DMS153 treated with DMSO at 0.1 percent for 48 hours (cell line): ENCODE results near the gene PYDC1.

ENCODE experiments used
- DNase-seq: peaks from one replicate; lab custom pipeline; 2025; ENCODE audit not compliant: unreplicated experiment; lab: John Stamatoyannopoulos, UW

Gene PYDC1

DNA sequence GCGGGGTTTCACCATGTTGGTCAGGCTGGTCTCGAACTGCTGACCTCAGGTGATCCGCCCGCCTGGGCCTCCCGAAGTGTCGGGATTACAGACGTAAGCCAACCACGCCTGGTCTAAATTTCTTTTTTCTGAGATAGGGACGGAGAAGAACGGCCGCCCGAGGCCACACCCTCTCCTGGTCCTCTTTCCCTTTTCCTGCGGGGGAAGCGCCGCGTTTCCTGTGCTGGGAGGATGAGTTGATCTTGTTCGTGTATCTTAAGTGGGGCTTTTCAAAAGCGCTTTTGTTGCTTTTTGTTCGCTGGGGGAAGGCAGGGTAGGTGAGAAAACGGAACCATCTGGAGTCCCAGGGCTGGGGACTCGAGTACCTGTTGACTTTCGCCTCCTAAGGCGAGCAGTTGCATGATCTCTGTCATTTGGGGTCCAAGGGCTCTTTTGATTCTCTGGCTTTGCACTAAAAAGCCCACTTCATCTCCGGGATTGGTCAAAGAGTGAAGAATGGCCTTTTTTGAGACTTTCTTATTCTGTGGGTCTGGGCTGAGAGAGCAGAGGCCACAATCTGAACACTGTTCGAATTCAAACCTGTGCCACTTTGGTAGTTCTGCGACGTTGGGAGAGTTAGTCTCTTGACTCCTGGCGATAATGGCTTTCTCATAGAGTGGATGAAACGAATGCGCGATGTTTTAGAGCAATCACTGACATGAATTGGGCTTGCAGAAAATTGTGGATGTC is 35.7 kb downstream of the PYDC1 start:
- DNase-seq: no peak

DNA sequence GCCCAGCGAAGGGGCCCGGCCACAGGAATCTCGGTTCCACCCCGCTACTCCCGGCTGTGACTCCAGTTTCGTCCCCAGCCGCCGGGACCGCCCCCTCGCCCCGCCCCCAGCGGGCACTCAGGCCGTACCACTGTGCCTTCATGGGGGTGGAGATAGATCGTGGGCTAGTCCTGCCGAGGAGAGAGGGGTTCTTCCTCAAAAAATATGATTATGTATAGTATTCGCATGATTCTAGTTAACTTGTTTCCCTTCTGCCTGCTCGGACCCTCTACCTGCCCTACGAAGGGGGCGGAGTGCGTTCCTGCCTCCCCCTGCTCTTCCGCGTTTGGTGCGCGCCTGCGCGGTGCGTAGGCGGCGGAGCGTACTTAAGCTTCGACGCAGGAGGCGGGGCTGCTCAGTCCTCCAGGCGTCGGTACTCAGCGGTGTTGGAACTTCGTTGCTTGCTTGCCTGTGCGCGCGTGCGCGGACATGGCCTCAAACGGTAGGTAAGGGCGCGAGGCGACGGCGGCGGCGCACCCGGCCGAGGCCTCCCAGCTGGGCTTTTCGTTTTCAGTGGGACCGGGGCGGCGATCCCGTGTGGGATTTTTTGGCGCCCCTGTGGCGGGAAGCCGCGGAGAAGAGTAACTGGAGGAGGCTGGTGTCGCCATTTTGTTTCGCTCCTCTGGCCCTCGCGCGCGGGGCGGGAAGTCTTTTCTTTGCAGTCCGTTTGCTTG is 37.0 kb downstream of the PYDC1 start, which contains the start of gene FUS:
Gene FUS, plus strand, starts transcription at position 393 of the 713 bp plus-strand sequence. Its CDS starts 76 bp downstream, at position 469.
- DNase-seq: peak; percentile 84

DNA sequence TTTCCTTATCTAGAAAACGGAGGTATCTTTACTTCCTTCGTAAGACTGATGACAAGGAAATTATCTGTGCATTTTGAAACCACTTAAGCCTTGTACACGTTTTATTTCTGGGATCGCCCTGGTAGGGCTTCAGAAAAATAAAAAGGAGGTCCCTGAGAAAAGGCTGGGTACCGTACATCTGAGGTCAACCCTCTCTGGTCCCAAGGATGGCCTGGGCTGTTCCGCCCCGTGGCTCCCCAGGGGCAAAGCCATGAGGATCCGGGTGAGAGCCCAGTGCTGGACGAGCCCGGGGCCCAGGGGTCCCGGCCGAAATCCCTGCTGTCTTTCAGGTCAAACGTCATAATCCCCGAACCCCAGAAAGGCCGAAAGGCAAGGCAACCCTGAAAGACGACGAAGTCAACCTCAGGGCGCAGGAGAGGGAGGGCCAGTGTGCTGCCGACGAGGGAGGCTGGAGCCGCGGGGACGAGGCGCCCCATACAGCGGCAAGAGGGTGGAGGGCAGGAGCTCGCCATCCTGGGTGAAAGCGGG is 37.7 kb downstream of the PYDC1 start:
- DNase-seq: no peak

GRCh38 chr16:31177136-31177535 is 39.8 kb downstream of the PYDC1 start:
- DNase-seq: no peak

DNA sequence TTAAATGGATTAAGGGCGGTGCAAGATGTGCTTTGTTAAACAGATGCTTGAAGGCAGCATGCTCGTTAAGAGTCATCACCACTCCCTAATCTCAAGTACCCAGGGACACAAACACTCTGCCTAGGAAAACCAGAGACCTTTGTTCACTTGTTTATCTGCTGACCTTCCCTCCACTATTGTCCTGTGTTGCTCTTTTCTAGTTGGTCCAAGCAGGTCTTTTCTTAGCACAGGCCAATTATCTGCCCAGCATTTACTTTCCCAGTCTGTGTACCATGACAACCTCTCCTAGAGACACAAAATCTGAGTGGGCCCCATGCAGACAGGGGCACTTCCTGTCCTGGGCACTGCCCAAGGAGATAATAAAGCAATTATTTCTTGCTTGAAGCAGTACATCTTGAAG is 46.9 kb downstream of the PYDC1 start:
- DNase-seq: peak; percentile 9

- DNase-seq: no peak
Observed at GRCh38 chr16:31168848-31169247, 48.1 kb downstream of the PYDC1 start.

DNA sequence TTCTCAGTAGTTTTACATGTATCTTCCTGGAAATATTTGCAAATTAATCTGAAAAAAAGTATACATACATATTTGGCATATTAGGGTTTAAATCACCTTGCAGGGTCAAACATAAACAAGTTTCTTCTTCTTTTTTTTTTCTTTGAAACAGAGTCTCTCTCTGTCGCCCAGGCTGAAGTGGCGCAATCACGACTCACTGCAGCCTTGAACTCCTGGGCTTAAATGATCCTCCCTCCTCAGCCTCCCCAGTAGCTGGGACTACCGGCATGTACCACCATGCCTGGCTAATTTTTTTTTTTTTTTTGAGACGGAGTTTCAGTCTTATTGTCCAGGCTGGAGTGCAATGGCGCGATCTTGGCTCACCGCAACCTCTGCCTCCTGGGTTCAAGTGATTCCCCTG is 49.6 kb downstream of the PYDC1 start:
- DNase-seq: no peak
